HG02870 (cell line): Measurements from ENCODE around the gene NR1D2.

Experiments used
- ATAC-seq: cut with Tn5 transposase; IDR thresholded peaks from one replicate; pipeline ENCODE4 v1.9.1; 2021; ENCODE audit warnings: mild to moderate bottlenecking, moderate library complexity; ENCODE audit not compliant: unreplicated experiment

Gene NR1D2

GRCh38 chr3:23928524-23928923 is 16.6 kb upstream of the NR1D2 start:
- ATAC-seq, result no peak

DNA sequence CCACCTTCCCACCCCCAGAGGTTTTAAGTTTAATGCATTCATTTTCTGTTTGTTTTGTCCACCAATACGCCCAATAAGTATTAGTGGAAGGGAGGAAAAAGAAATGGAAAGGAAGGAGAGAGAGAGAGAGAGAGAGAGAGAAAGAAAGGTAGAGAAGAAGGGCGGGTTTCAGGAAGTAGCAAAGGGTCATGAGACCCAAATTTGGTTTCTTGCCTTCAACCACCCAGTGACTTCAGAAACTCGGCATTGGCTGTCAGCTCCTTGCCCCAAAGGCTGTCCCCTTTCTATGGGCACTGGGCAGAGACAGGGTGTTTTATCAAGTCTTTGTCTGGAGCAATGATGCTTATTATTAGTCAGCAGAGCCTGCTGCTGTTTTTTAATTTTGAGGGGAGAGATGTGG is 13.5 kb upstream of the NR1D2 start:
- no peak for ATAC-seq

DNA sequence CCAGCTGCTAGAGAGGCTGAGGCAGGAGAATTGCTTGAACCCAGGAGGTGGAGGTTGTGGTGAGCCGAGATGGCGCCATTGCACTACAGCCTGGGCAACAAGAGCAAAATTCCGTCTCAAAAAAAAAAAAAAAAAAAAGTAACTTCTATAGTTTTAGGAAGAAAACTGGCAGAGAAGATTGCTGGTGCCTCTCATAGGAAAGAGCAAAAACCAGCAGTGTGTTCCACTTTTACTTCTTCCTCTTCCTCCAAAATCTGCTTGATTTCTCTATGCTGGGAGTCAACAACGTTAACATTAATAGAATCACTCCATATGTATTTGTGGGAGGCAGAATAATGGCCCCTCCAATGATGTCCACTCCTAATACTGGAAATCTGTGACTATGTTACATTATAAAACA is 12.5 kb upstream of the NR1D2 start:
- no peak for ATAC-seq

GRCh38 chr3:23934253-23934652 is 10.8 kb upstream of the NR1D2 start:
- ATAC-seq, result no peak

- no peak for ATAC-seq
Observed at GRCh38 chr3:23937296-23937695, 7.8 kb upstream of the NR1D2 start.

DNA sequence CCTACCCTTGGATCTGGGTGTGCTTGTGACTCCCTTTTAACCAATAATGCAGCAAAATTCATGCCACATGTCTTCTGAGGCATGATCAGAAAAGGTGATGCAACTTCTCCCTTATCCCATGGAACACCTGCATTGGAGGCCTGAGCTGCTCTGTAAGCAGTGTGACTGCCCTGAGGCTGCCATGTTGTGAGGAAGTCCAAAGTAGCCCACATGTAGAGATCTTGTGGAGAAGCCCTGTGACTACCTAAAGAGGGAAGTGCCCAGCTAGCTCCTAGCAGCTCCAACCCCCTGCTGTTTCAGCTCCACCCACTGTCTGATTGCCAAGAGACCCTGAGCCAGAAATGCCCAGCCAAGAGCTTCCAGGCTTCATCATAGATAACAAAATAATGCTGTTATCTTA is 6.4 kb upstream of the NR1D2 start:
- no peak for ATAC-seq

GRCh38 chr3:23940775-23941174 is 4.3 kb upstream of the NR1D2 start:
- no peak for ATAC-seq

- no peak for ATAC-seq
Observed at GRCh38 chr3:23941440-23941839, 3.6 kb upstream of the NR1D2 start.

GRCh38 chr3:23942546-23942945 is 2.5 kb upstream of the NR1D2 start:
- no peak for ATAC-seq

DNA sequence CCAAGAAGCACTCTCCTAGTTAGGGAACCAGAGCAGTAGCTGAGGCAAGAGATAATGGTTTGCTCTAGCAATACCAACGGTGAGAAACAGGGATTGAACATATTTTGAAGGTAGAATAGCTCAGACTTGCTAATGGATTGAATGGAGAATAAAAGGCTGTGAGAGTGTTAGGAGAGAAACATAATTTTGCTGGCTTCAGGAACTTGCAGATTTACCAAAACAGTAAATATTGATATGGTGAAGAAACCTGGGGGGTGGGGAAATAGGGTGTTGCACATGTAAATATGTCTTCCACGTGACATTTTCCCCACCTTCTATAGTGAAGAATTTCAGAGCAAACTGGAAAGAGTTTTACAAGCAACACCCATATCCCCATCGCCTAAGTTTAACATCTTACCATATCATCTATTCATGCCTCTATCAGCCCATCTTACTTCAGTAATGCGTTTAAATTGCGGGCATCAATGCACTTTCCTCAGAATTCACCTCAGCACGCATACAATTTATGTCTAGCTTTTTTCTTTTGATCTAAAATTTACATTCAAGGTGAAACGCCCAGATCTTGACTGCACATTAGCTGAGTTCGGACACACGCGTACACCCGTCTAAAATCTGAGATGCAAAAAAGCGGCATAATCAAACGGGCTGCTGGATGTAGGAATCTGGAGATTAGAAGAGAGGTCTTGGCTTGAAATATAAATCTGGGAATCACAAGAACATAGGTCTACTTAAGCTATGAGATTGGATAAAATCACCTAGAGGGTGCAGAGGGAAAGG is 891 bp upstream of the NR1D2 start:
- ATAC-seq, result no peak

DNA sequence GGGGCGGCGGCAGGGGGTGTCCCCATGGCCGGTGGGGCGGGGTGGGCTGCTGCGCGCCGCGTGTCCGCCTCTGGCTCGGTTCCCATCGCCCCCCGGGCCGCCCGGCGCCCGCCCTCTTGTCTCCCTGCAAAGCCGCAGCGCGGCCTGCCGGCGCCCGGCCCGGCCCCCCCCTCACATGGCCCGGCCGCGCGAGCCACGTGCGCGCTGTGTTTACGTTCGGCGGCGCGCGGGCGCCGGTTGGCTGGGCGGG is 502 bp downstream of the NR1D2 start:
- ATAC-seq, result no peak

- ATAC-seq, result peak; percentile 80
Observed at GRCh38 chr3:23945913-23946687, 1.0 kb downstream of the NR1D2 start.

DNA sequence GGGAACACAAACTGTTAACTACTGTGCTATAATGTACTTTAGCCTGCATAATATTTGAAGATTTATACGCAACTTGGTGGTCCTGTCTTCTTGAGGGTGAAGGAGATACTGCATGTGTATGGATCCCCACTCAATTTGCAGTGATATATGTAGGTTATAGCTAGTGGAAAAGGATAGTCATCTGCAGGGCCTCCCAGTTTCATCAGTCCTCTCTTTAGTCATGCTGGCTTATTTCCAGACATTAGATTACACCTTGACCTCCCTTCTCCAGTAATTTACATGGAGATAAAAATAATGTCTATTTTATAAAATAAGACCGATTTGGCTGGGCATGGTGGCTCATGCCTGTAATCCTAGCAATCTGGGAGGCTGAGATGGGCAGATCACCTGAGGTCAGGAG is 3.7 kb downstream of the NR1D2 start:
- no peak for ATAC-seq

GRCh38 chr3:23949784-23950183 is 4.7 kb downstream of the NR1D2 start:
- ATAC-seq, result peak; percentile 17

DNA sequence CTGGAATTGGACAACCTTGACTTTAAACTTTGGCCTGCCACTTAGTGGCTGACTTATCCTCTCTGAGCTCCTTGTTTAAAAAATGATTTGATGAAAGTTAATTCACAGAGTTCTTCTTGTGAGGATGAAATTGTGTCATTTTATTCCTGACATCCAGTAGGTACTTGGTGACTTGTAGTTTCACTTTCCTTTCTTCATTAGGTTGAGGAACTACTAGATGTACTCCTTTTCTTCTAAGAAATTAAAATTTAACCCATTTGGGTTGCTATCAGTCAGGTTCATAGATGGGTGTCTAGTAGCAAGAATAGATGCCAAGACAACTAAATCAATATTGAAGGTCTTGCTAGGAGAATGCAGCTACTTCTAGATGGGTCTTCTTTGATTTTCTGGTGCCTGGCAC is 5.2 kb downstream of the NR1D2 start:
- no peak for ATAC-seq

- ATAC-seq, result no peak
Observed at GRCh38 chr3:23952646-23953045, 7.6 kb downstream of the NR1D2 start.

GRCh38 chr3:23953523-23953922 is 8.4 kb downstream of the NR1D2 start:
- no peak for ATAC-seq

DNA sequence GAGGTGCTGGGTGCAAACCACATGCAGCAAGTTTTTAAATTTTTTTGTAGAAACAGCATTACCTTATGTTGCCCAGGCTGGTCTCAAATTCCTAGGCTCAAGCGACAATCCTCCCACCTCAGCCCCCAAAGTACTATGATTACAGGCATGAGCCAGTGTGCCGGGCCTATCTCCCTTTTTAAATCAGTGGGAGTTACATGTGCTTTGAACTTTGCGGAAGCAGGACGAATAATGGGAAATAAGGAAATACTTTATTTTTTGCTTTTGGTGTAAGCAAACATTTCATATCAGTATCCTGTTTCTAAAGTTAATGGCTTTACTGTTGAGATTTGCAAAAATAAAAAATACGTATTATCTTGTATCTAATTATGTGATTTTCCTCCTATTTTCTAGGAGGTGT is 9.1 kb downstream of the NR1D2 start:
- ATAC-seq, result no peak

GRCh38 chr3:23956701-23957100 is 11.6 kb downstream of the NR1D2 start:
- ATAC-seq, result no peak

- no peak for ATAC-seq
Observed at GRCh38 chr3:23959135-23959900, 14.2 kb downstream of the NR1D2 start.

- ATAC-seq, result no peak
Observed at GRCh38 chr3:23960649-23961048, 15.6 kb downstream of the NR1D2 start.

GRCh38 chr3:23961066-23961465 is 16.0 kb downstream of the NR1D2 start:
- no peak for ATAC-seq
